Type B pancreatic cell (in vitro differentiated cells): ENCODE data around the gene PDE10A. TPM values are rescaled to one million over a fixed set of nuclear protein-coding genes. Genes with fewer than 3 reads are reported as not detected.

Experiments
- DNase-seq: peaks from one replicate; pipeline ENCODE4 v3.0.0; 2021; ENCODE audit warnings: mixed read lengths; ENCODE audit not compliant: unreplicated experiment; ENCODE audit errors: extremely low spot score
- H3K27ac Mint-ChIP-seq: 2 replicates; pipeline ENCODE4 v1.8.0; 2021; ENCODE audit warnings: mild to moderate bottlenecking, mixed read lengths
- H3K27me3 Mint-ChIP-seq: 2 replicates; pipeline ENCODE4 v1.8.0; 2021; ENCODE audit warnings: mixed read lengths
- H3K36me3 Mint-ChIP-seq: 2 replicates; pipeline ENCODE4 v1.8.0; 2021; ENCODE audit warnings: mixed read lengths
- H3K4me1 Mint-ChIP-seq: one replicate; pipeline ENCODE4 v1.8.0; 2021; ENCODE audit warnings: mixed read lengths; ENCODE audit not compliant: unreplicated experiment
- H3K4me3 Mint-ChIP-seq: 2 replicates; pipeline ENCODE4 v1.8.0; 2021; ENCODE audit warnings: mild to moderate bottlenecking, mixed read lengths
- H3K9me3 Mint-ChIP-seq: 2 replicates; pipeline ENCODE4 v1.8.0; 2021; ENCODE audit warnings: mixed read lengths
- total RNA-seq: library from RNA; stranded (reverse); gene quantifications from 2 replicates; pipeline ENCODE4 v1.2.1, GENCODE V29; 2021; ENCODE audit warnings: low replicate concordance
- TF ChIP-seq, protein P1 (sequence below): fragments of 200-600 bp; sonication (generic); conservative IDR thresholded peaks from 2 replicates; pipeline ENCODE4 v1.5.0; 2021; ENCODE audit warnings: antibody characterized with exemption, mild to moderate bottlenecking

Gene PDE10A
- total RNA-seq, 1 donor from 2014 or later = 10.8 TPM

DNA sequence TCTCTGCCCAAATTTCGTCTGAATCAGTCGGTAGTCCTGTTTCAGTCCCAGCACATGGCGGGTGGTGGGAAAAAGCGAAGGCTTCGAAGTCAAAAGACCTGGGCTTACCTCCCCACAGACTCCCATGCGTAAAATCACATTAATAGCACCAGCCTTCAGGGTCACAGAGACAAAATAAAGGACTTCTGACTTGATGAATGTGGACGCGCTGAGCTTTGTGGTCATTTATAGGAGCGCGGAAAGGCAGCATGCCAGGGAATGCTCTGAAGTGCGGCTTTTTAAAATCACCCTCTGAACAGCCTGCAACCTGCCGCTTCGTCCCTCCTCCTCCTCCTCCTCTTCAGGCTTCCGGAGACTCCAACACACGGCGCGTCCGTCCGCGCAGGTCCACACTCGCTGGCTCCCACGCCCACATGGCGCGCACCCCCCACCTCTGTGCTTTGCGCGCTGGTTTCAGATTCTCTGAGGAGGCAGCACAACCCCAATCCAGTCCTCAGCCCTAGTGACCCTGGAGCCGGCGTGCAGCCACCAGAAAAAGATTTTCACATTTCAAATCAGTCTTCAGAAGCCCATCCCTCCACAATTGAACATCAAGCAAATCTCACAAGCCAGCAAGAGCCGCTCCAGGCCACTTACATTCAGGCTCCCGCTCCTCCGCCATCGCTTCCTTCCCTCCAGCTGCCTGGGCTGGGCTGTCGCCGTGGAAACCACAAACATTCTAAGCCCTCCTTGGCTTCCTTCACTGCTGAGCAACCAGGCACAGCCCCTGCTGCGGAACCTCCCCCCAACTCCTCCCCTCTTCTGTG, 353.9 kb downstream of the PDE10A start, which contains the start of gene C6orf118:
C6orf118 (minus strand) TSS at position 680 of the 806 bp plus-strand sequence; CDS start at position 661, 19 bp downstream.
- DNase-seq = peak; percentile 81
- Mint-ChIP-seq H3K27ac (peak within 1 kb of the TSS; percentile 74), H3K9me3 (no peaks in the 10 kb centered on the region), H3K27me3 (peaks cover 20% of the 10 kb centered on the region), H3K4me1 (peaks cover 11% of the 10 kb centered on the region), H3K4me3 (peak within 1 kb of the TSS; percentile 91), H3K36me3 (no peaks in the 10 kb centered on the region)
- TF ChIP-seq, protein P1, sequence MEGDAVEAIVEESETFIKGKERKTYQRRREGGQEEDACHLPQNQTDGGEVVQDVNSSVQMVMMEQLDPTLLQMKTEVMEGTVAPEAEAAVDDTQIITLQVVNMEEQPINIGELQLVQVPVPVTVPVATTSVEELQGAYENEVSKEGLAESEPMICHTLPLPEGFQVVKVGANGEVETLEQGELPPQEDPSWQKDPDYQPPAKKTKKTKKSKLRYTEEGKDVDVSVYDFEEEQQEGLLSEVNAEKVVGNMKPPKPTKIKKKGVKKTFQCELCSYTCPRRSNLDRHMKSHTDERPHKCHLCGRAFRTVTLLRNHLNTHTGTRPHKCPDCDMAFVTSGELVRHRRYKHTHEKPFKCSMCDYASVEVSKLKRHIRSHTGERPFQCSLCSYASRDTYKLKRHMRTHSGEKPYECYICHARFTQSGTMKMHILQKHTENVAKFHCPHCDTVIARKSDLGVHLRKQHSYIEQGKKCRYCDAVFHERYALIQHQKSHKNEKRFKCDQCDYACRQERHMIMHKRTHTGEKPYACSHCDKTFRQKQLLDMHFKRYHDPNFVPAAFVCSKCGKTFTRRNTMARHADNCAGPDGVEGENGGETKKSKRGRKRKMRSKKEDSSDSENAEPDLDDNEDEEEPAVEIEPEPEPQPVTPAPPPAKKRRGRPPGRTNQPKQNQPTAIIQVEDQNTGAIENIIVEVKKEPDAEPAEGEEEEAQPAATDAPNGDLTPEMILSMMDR = no peak

GRCh38 chr6:165306955-165307354, 356.1 kb downstream of the PDE10A start:
- TF ChIP-seq, protein P1 = no peak

GRCh38 chr6:165301372-165302246, 361.4 kb downstream of the PDE10A start:
- peaks cover 6% of the 10 kb centered on the region for H3K9me3 Mint-ChIP-seq
- no peak overlapping the region for H3K4me3 Mint-ChIP-seq
- H3K27ac Mint-ChIP-seq = no peak overlapping the region
- no peak for DNase-seq
- H3K27me3 Mint-ChIP-seq = peaks cover 6% of the 10 kb centered on the region
- H3K36me3 Mint-ChIP-seq = no peaks in the 10 kb centered on the region
- H3K4me1 Mint-ChIP-seq = no peaks in the 10 kb centered on the region
- TF ChIP-seq, protein P1 = no peak

More at GRCh38 chr6:165306955-165307354, 356.1 kb downstream of the PDE10A start:
- peaks cover 21% of the 10 kb centered on the region for H3K27me3 Mint-ChIP-seq
- H3K4me3 Mint-ChIP-seq = no peak overlapping the region
- no peak for DNase-seq
- H3K4me1 Mint-ChIP-seq = peaks cover 11% of the 10 kb centered on the region
- H3K27ac Mint-ChIP-seq = no peak overlapping the region
- H3K36me3 Mint-ChIP-seq = no peaks in the 10 kb centered on the region
- peaks cover 6% of the 10 kb centered on the region for H3K9me3 Mint-ChIP-seq

DNA sequence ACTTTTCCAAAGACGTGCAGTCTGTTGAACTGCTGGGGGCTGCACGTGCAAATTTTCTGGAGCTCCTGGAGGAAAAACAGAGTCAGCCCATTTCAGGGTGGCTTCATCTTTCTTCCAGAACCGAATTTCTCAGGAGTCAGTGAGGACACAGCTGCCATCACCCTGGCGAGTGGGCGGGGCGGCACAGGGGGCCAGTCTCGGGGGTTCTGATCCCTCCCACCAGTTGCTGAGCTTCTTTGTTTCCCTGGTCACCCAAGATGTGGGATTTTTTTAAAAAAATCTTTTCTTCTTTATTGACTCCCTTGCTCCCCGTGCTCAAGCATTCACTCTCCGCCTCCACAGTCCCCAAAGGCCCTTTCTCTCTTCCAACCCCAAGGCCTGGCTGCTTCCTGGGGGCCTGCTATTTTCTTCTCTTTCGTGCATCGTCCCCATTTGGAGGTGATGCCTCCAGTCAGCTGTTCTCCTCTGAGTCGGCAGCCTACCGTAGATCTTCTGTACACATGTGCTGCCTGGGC, 362.6 kb downstream of the PDE10A start:
- Mint-ChIP-seq H3K27ac (no peak overlapping the region), H3K27me3 (peaks cover 6% of the 10 kb centered on the region), H3K4me1 (no peaks in the 10 kb centered on the region), H3K36me3 (no peaks in the 10 kb centered on the region), H3K9me3 (peaks cover 6% of the 10 kb centered on the region), H3K4me3 (no peak overlapping the region)
- DNase-seq = no peak
- TF ChIP-seq, protein P1 = no peak

- Mint-ChIP-seq H3K27ac (no peak overlapping the region), H3K4me1 (no peaks in the 10 kb centered on the region), H3K4me3 (no peak overlapping the region), H3K36me3 (no peaks in the 10 kb centered on the region), H3K9me3 (peaks cover 6% of the 10 kb centered on the region), H3K27me3 (peaks cover 6% of the 10 kb centered on the region)
- DNase-seq = no peak
- TF ChIP-seq, protein P1 = no peak
Measured at GRCh38 chr6:165298875-165299274, 364.2 kb downstream of the PDE10A start.
